GM21367 (cell line): ENCODE data around the gene SERP2.

Source experiments
- ATAC-seq: cut with Tn5 transposase; IDR thresholded peaks from one replicate; pipeline ENCODE4 v1.9.1; 2021; ENCODE audit not compliant: unreplicated experiment

Gene SERP2

DNA sequence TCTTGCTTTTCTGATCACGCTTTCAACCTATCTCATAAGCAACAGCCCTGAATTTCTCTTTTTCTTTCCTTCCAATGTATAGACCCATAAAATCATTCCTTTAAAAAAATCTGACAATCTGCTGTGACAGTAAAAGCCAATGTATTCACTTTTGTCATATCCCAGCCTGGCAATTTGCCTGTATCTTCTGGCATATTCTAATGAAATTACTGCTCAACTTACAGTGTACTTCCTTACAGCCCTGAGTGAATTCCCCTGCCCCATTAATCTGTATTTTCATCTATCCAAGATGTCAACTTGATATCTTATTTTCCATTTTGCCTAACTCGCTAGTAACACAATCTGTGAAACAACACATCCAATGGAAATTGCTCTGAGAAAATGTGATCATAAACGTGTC, 18.0 kb upstream of the SERP2 start:
- ATAC-seq: no peak

DNA sequence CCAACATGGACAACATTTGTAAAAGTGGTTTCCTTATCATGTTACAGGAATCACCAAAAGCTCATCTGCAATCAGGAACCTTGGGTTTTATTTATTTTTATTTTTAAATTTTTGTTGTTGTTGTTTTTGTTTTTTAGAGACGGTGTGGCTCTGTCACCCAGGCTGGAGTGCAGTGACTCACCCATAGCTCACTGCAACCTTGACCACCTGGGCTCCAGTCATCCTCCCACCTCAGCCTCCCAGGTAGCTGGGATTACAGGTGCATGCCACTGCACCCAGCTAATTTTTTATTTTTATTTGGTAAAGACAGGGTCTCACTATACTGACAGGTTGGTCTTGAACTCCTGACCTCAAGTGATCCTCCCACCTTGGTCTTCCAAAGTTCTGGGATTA, 13.6 kb upstream of the SERP2 start:
- ATAC-seq: no peak

DNA sequence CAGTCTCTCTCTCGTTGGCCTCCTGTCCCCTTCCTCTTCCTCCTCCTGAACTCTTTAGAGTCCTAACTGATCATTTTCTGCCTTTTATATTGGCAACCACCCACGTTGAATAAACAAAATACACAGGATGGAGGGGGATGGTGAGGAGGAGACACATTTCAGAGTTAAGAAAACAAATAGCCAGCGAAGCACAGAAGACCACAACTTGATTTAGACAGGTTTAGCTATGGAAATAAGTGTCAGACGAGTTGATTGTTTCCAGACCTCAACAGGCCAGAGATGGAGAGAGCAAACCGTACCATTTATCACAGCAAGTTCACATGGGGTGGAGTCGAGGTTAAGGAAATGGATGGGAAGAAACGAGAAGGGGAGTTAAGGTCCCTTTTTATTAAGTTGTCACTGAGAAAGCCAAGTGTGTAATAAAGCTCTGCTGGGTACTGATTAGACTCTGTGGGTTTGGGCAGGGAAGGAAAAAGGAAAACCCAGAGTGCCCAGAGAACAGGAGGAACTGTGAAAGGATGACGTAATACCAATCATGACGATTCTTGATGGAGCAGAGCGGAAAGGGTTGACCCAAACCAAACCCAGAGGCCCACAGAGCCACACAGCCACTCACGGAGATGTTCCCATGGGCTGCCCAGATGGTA, 11.1 kb upstream of the SERP2 start:
- ATAC-seq: no peak

GRCh38 chr13:44363631-44364344, 9.8 kb upstream of the SERP2 start:
- ATAC-seq: no peak

DNA sequence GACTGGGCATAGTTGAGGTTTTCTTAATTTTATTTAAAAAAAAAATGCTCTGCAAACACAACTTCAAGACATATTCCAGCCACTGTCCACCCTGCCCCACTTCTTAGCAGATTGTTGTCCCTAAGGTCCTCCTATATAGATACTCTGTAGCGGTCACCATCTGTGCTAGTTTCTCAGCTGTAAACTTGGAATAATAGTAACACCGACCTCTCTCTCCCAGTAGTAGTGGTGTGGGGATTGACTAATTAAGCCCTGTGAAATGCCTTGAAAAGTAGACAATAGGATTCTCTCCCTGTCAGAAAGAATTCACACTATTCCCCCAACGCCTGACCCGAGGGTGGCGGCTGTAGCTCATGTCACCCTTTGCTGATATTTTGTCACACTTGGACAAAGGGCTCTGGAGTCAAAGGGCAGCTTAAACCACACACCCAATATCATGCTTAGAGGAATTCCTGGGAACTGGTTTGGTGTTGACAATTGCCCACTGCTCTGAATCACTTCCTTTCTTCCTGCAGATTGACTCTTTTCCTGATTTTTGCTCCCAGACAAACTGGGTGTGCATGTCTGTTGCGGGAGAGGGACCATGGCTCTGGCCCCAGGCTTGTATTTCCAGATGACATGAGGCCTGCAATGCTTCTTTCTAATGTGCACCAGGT, 9.2 kb upstream of the SERP2 start:
- no peak for ATAC-seq

DNA sequence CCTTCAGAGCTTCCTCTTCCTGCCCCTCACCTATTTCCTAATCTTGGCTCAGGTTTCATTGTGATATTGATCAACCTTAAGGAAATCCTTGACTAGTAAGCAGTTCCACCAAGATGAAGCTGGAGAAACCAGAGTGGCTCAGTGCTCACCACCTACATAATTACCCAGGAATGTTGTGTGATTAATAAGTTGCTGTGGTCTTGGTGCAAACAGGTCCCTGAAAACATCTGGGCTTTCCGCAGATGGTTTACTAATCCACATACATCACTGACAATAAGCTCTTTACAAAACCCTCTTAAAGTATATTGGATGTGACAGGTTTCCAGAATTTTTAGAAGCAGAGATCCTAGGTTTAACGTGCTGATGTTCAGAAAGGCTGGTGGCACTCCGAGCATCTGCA, 8.6 kb upstream of the SERP2 start:
- ATAC-seq: no peak

- ATAC-seq: no peak
Measured at GRCh38 chr13:44365899-44366298, 7.7 kb upstream of the SERP2 start.

- ATAC-seq: no peak
Measured at GRCh38 chr13:44368062-44368591, 5.5 kb upstream of the SERP2 start.

GRCh38 chr13:44368599-44369368, 4.8 kb upstream of the SERP2 start:
- no peak for ATAC-seq

DNA sequence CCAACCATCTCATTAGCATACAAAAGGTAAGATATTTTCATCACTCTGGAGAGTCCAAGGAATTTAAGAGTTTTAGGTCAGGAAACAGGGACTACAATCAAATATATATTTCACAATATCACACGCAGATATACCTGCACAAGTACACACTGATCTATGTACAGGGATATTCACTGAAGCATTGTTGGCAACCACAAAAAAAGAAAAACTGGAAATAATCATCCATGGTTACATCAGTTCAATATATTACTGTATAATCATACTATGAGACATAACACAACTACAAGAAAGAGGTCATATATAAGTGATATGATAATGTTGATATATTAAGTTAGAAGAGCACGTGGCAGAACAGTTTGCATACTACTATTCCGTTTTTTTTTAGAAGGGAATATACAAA, 2.2 kb upstream of the SERP2 start:
- no peak for ATAC-seq

DNA sequence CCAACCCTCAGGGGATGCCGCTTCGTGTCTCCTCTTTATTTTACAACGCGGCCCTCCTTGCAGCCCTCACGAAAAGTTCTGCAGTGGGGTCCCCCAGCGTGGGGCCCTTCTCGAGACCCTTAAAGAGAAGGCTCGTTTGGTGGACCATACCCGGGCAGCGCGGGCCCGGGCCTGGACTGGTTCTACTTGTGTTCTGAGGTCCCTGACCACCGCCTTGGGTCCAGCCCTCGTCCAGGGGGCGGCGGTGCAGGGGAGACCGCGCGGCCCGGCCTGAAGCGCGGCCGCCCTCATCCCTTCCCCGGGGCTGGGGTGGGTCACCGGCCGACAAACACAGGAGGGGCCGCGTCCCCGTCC, 400 bp upstream of the SERP2 start:
- ATAC-seq: no peak

DNA sequence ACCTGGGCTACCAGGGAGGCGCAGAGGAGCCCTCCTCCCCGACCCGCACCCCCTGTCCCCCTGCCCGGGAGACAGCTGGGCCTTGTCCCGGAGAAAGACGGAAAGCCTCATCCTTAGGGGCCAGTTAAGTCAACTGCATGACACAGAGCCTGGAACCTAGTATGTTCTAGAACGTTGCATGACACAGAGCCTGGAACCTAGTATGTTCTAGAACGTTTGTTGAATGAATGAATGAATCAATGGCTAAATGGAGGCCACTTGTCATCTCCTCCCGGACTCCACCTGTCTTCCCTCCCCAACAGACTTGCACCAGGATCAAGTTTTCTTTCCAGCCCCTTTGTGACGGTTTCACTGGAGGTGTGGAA, 706 bp downstream of the SERP2 start:
- ATAC-seq: no peak

DNA sequence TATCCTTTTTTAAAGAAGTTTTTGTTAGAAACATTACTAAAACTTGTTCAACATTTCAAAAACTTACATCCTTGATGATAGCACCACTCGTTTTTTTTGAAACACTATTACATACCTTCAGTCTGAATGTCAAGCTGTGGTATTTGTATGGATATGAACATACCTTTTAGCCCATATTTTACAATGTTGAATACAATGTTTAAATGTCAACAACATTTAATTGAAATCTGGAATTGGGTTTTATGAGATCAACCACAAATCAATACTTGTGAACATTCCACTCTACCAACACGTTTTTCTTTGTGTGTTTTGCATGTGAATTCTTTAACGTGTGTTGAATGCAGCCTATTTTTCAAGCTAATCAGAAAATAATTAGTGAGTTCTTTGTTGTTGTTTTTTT, 4.7 kb downstream of the SERP2 start:
- no peak for ATAC-seq

DNA sequence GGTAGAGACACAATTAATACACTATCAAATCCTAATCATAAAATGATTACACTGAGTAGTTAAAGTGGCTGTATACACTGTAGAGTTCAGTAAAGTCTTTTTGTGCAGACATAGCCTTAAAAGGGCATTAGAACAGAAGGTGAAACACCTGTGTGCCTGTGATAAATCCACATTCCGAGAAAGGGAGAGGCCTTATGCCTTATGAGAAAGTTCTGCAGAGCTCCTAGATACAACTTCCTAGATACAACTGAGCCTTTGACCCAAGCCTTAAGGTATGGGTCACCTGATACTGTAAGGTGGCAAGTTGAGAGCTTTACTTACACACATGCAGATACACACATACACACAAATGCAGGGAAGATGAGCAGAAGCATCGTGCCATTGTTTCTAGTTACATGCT, 6.3 kb downstream of the SERP2 start:
- no peak for ATAC-seq

DNA sequence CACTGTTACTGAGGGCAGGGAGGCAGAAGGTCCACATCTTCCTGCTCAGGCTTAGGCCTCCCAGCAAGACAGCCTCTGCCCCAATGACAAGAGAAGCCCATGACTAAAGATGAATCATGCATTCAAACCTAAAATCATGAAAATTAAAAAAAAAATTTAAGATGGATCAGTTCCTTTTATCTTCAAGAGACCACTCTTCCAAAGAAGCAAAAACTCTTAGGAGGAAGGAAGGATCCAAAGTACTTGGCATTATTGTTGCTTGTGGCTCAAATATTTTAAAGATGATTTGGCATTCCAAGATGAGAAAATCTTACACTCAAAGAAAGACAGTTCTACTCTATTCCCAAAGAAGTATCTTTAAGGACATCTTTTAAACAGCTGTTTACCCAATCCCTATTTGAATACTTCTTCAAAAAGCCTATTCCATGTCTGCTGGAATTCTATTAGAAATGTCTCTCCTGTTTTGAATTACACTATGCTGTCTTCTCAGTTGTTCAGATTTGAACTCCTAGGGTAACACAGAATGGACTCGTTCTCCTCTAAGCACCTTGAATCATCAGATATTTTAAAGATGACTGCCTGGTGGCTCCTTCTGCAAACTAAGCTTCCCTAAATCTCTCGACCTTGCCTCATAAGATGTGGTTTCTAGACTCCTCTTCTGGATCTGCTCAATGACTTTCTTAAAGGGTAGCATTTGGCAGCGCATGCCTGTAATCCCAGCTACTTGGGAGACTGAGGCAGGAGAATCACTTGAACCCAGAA, 7.0 kb downstream of the SERP2 start:
- no peak for ATAC-seq

DNA sequence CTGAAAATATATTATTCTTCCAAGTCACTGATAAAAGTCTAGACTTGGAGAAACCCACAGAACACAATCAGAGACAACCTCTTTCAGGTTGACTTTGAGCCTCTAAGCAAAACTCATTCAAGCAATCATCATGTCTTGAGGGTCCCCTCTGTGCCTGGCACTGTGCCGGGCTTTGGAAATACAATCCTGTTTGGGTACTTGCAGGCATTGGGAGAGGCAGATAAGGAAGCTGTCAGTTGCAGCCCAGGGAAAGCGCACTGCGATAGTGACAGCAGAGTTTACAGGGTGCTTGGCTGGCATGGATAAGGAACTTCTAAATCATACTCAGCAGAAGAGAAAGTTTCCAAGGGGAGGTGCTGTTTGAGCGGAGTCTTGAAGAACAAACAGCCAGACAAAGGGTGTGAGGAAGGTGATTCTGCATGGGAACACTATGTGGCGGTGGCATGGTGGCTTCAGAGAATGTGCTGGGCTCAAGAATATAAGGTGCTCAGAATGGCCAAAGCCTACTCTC, 9.1 kb downstream of the SERP2 start:
- ATAC-seq: no peak

- ATAC-seq: no peak
Measured at GRCh38 chr13:44383945-44384344, 10.3 kb downstream of the SERP2 start.

- ATAC-seq: no peak
Measured at GRCh38 chr13:44384778-44385177, 11.2 kb downstream of the SERP2 start.

DNA sequence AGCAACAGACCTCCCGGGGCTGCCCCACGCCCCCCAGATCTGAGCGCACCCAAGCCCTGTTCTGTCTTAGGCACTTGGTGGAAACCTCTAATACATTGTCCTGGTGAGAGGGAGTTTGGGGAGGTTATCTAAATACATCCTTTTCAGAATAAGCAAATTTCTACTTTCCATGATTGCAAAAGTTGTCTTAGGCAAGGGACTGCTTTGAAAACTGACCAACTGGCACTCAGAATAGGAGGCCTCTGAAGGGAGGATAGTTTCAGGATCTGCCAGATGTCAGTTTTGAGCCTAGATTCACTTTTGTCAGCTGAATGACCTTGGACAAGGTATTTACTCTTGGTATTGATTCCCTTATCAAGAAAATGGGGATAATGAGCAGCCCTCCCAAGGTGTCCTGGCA, 11.8 kb downstream of the SERP2 start:
- no peak for ATAC-seq

DNA sequence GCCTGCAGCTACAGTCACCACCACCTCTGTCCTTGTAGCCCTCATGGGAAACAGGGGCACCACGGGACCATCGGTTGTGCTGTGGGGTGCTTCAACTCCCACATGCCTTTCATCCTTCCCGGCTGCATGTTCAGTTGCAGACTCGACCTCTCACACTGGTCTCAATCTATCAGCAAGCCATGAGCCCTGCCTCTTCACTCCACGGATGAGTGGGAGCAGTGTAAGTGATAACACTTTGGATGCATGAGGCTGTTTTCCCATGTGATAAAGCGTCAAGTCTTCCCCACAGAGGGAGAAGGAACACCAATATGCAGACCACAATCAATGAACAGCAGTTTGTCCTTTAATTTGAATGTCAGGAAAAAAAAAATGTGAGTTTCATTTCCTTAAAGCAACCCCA, 12.2 kb downstream of the SERP2 start:
- ATAC-seq: no peak
